Measurements from ENCODE around the gene MAG.

DNA sequence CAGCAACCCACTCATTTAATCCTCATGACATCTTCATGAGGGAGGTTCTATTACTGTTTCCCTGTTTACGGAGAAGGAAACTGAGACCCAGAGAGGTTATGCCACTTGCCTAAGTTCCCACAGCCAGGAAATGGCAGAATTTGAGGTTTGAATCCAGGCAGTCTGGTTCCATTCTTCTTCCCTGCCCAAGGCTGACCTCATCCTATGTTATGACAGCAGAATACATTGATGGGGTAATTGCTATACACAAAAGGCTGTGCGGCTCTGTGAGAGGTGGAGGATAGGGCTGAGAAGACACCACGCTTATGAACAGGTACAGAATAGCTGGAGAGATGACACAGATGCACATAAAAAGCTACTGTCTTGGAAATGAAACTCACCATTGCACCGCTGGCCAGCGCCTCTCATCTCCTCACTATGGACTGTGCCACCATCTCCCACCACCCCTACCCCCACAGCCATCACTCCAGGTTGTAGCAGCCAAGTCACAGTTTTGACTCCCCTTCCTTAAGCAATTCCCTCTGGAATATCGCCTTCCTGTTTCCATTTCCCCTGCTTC lies 11.5 kb downstream of the MAG start:
- TF ChIP-seq, protein P1, sequence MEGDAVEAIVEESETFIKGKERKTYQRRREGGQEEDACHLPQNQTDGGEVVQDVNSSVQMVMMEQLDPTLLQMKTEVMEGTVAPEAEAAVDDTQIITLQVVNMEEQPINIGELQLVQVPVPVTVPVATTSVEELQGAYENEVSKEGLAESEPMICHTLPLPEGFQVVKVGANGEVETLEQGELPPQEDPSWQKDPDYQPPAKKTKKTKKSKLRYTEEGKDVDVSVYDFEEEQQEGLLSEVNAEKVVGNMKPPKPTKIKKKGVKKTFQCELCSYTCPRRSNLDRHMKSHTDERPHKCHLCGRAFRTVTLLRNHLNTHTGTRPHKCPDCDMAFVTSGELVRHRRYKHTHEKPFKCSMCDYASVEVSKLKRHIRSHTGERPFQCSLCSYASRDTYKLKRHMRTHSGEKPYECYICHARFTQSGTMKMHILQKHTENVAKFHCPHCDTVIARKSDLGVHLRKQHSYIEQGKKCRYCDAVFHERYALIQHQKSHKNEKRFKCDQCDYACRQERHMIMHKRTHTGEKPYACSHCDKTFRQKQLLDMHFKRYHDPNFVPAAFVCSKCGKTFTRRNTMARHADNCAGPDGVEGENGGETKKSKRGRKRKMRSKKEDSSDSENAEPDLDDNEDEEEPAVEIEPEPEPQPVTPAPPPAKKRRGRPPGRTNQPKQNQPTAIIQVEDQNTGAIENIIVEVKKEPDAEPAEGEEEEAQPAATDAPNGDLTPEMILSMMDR (conservative IDR thresholded peaks at IDR 0.05 in 1 of 2, IDR thresholded peaks at IDR 0.05 in 1 of 2; ENCODE audit: low read depth in 1 of 2, low read length in 2 of 2): no peak
- no peak for TF ChIP-seq EZH2 (IDR thresholded peaks at IDR 0.05; ENCODE audit: low read length, missing control alignments)

Data from fibroblast of lung (primary cell).